ENCODE results near the gene ZNF763. TPM values are rescaled to one million over a fixed set of nuclear protein-coding genes. Genes with fewer than 3 reads are reported as not detected.
"Not testable (repeated sequence)": the region's sequence is repeated elsewhere in the genome, so short reads cannot be mapped to it uniquely, and the experiment has no call there.

ZNF763 gene
- total RNA-seq, 1 experiment from 2014 or later = 0.77 TPM

GRCh38 chr19:11989112-11989456 lies 24.2 kb downstream of the ZNF763 start:
- H2BK120ac ChIP-seq (ENCODE audit: low read depth, low read length, poor library complexity, severe bottlenecking) = no peak overlapping the region
- H3K27me3 ChIP-seq (ENCODE audit: insufficient read depth, low read length) = no peaks in the 10 kb centered on the region
- no peak overlapping the region for H3K18ac ChIP-seq (ENCODE audit: insufficient read length, low read depth, low read length)
- H3K14ac ChIP-seq (ENCODE audit: insufficient read depth, low read length) = no peak overlapping the region
- TF ChIP-seq CTCF (conservative IDR thresholded peaks at IDR 0.05) = no peak
- Mint-ChIP-seq H3K27ac (no peak overlapping the region), H3K4me1 (peaks cover 13 to 16% of the 10 kb centered on the region in 2 experiments), H3K9me3 (peaks cover 4 to 28% of the 10 kb centered on the region in 2 experiments), H3K36me3 (ENCODE audit: insufficient read depth in 1 of 3, low read depth in 3 of 3) (peaks cover 11 to 36% (median 22%) of the 10 kb centered on the region in 3 experiments), H3K4me3 (peak overlapping the region in 1 of 2 experiments; percentile 99; a peak in 3 of 5 replicates), H3K27me3 (ENCODE audit: low read depth) (no peaks in the 10 kb centered on the region)
- H3K79me2 ChIP-seq (ENCODE audit: insufficient read depth, low read length) = peaks cover 11% of the 10 kb centered on the region; the same call in 1 of the 2 replicates
- no peak overlapping the region for H3K4ac ChIP-seq (ENCODE audit: low read depth, low read length)
- H4K91ac ChIP-seq (ENCODE audit: insufficient read length, low read depth, low read length) = no peak overlapping the region
- peaks cover 3% of the 10 kb centered on the region for H3K79me1 ChIP-seq (ENCODE audit: insufficient read depth, low read depth, low read length, poor library complexity, severe bottlenecking)
- H3T11ph ChIP-seq (ENCODE audit: low read length) = no peak overlapping the region
- no peak overlapping the region for H2AFZ ChIP-seq (ENCODE audit: low read length)
- WGBS (ENCODE audit: extremely low coverage, insufficient read length, low lambda C conversion rate) = no CpG with 5 or more reads among the region's 9 CpGs
- H3K23me2 ChIP-seq (ENCODE audit: insufficient read length, low read depth, low read length, poor library complexity, severe bottlenecking) = peaks cover 5% of the 10 kb centered on the region
- no peak overlapping the region for H2AK5ac ChIP-seq (ENCODE audit: insufficient read length, low read length)
- no peak overlapping the region for H4K5ac ChIP-seq (ENCODE audit: insufficient read length, low read depth, low read length)
- no peaks in the 10 kb centered on the region for H3K9me3 ChIP-seq (ENCODE audit: control insufficient read depth, low read depth, low read length)
- H4K8ac ChIP-seq (replicated peaks; ENCODE audit: insufficient read length, low read depth, low read length) = no peak overlapping the region
- no peak overlapping the region for H3K9ac ChIP-seq (ENCODE audit: extremely low read depth, insufficient read length, low read length)
- no peak overlapping the region for H3K56ac ChIP-seq (ENCODE audit: insufficient read length, low read depth, low read length)
- no peak overlapping the region for H3K27ac ChIP-seq (ENCODE audit: insufficient read length, low read depth, low read length)
- no peak overlapping the region for H2BK20ac ChIP-seq (ENCODE audit: low read depth, low read length, poor library complexity, severe bottlenecking)
- H3K23ac ChIP-seq (ENCODE audit: insufficient read length, low read depth, low read length) = no peak overlapping the region
- H4K20me1 ChIP-seq (ENCODE audit: control insufficient read depth, insufficient read depth, insufficient read length) = no peaks in the 10 kb centered on the region
- no peak overlapping the region for H2BK15ac ChIP-seq (ENCODE audit: low read depth, low read length)
- H3K4me1 ChIP-seq (ENCODE audit: insufficient read depth, low read length) = no peaks in the 10 kb centered on the region
- no peak overlapping the region for H3K4me2 ChIP-seq (ENCODE audit: insufficient read depth, insufficient read length, low read length)
- no peak overlapping the region for H2BK12ac ChIP-seq (ENCODE audit: insufficient read length, low read depth, low read length)
- H2BK5ac ChIP-seq (ENCODE audit: insufficient read length, low read length) = no peak overlapping the region
- no peak for DNase-seq

- H3K27me3 ChIP-seq (ENCODE audit: insufficient read depth, low read length); H3K4me1 ChIP-seq (ENCODE audit: insufficient read depth, low read length); H2BK5ac ChIP-seq (ENCODE audit: insufficient read length, low read length); H3K18ac ChIP-seq (ENCODE audit: insufficient read length, low read depth, low read length); DNase-seq; H2BK120ac ChIP-seq (ENCODE audit: low read depth, low read length, poor library complexity, severe bottlenecking); H3K9ac ChIP-seq (ENCODE audit: extremely low read depth, insufficient read length, low read length); H3K4me2 ChIP-seq (ENCODE audit: insufficient read depth, insufficient read length, low read length); H2BK15ac ChIP-seq (ENCODE audit: low read depth, low read length); H3K14ac ChIP-seq (ENCODE audit: insufficient read depth, low read length); H3K56ac ChIP-seq (ENCODE audit: insufficient read length, low read depth, low read length); H3K4me3 Mint-ChIP-seq; H3K27ac Mint-ChIP-seq; H4K91ac ChIP-seq (ENCODE audit: insufficient read length, low read depth, low read length); H2AK5ac ChIP-seq (ENCODE audit: insufficient read length, low read length); H3K23ac ChIP-seq (ENCODE audit: insufficient read length, low read depth, low read length); H3K9me3 ChIP-seq (ENCODE audit: control insufficient read depth, low read depth, low read length); H4K5ac ChIP-seq (ENCODE audit: insufficient read length, low read depth, low read length); H3K4ac ChIP-seq (ENCODE audit: low read depth, low read length); H3K23me2 ChIP-seq (ENCODE audit: insufficient read length, low read depth, low read length, poor library complexity, severe bottlenecking); H3K79me1 ChIP-seq (ENCODE audit: insufficient read depth, low read depth, low read length, poor library complexity, severe bottlenecking); H3T11ph ChIP-seq (ENCODE audit: low read length); H4K8ac ChIP-seq (replicated peaks; ENCODE audit: insufficient read length, low read depth, low read length); H3K27ac ChIP-seq (ENCODE audit: insufficient read length, low read depth, low read length); H2AFZ ChIP-seq (ENCODE audit: low read length); H2BK12ac ChIP-seq (ENCODE audit: insufficient read length, low read depth, low read length); H3K27me3 Mint-ChIP-seq (ENCODE audit: low read depth); H2BK20ac ChIP-seq (ENCODE audit: low read depth, low read length, poor library complexity, severe bottlenecking); H4K20me1 ChIP-seq (ENCODE audit: control insufficient read depth, insufficient read depth, insufficient read length): not testable (repeated sequence)
- Mint-ChIP-seq H3K9me3 (peaks cover 0 to 31% of the 10 kb centered on the region in 2 experiments; a peak in 4 of 5 replicates), H3K4me1 (peaks cover 7 to 10% of the 10 kb centered on the region in 2 experiments; a peak in 3 of 4 replicates), H3K36me3 (ENCODE audit: insufficient read depth in 1 of 3, low read depth in 3 of 3) (peaks cover 18 to 54% (median 19%) of the 10 kb centered on the region in 3 experiments)
- H3K79me2 ChIP-seq (ENCODE audit: insufficient read depth, low read length) = peaks cover 15% of the 10 kb centered on the region; the same call in 1 of the 2 replicates
- WGBS (ENCODE audit: extremely low coverage, insufficient read length, low lambda C conversion rate) = no CpG with 5 or more reads among the region's 4 CpGs
Measured at GRCh38 chr19:11991921-11992320, 27.1 kb downstream of the ZNF763 start.

All from H9 (cell line).